GM06990 (cell line): ENCODE data around the gene TOR4A.

Experiments used
- DNase-seq: peaks from one replicate; pipeline ENCODE4 v3.0.0-alpha.2; 2011; ENCODE audit not compliant: insufficient read length; ENCODE audit errors: extremely low read depth
- H3K27me3 ChIP-seq: replicated peaks from 2 replicates; pipeline ENCODE4 v1.6.0; 2011; ENCODE audit warnings: low read length; ENCODE audit not compliant: control insufficient read depth, insufficient read depth
- H3K36me3 ChIP-seq: 2 replicates; pipeline ENCODE4 v1.5.1; 2011; ENCODE audit warnings: low read length; ENCODE audit not compliant: control insufficient read depth, insufficient read depth
- H3K4me3 ChIP-seq: replicated peaks from 2 replicates; pipeline ENCODE4 v1.5.1; 2011; ENCODE audit warnings: low read depth, mild to moderate bottlenecking, control low read depth, low read length
- CTCF ChIP-seq: IDR thresholded peaks from 2 replicates; pipeline ENCODE4 v1.5.1; 2011; ENCODE audit warnings: low read length, control low read depth, mild to moderate bottlenecking, inconsistent platforms; ENCODE audit not compliant: insufficient read depth, poor library complexity, severe bottlenecking

TOR4A gene

GRCh38 chr9:137313956-137314560 is 36.5 kb downstream of the TOR4A start:
- H3K27me3 ChIP-seq = no peaks in the 10 kb centered on the region
- no peak for TF ChIP-seq CTCF
- H3K36me3 ChIP-seq = no peaks in the 10 kb centered on the region
- no peak for DNase-seq
- H3K4me3 ChIP-seq = no peak overlapping the region

GRCh38 chr9:137314561-137315560 is 37.3 kb downstream of the TOR4A start:
- peak; percentile 15 for DNase-seq

GRCh38 chr9:137315581-137316011 is 38.1 kb downstream of the TOR4A start:
- no peak overlapping the region; the same call in 1 of the 2 replicates for H3K4me3 ChIP-seq
- no peak for DNase-seq
- TF ChIP-seq CTCF = no peak
- H3K36me3 ChIP-seq = no peaks in the 10 kb centered on the region
- no peaks in the 10 kb centered on the region for H3K27me3 ChIP-seq

More at GRCh38 chr9:137314561-137315560, 37.3 kb downstream of the TOR4A start:
- H3K27me3 ChIP-seq = no peaks in the 10 kb centered on the region
- no peak overlapping the region for H3K4me3 ChIP-seq
- no peaks in the 10 kb centered on the region for H3K36me3 ChIP-seq
- no peak for TF ChIP-seq CTCF

- peak overlapping the region; percentile 33 for H3K4me3 ChIP-seq
- no peaks in the 10 kb centered on the region for H3K27me3 ChIP-seq
- peak; percentile 55 for DNase-seq
- no peaks in the 10 kb centered on the region for H3K36me3 ChIP-seq
- TF ChIP-seq CTCF = no peak
Observed at GRCh38 chr9:137316012-137316981, 38.8 kb downstream of the TOR4A start.

- no peaks in the 10 kb centered on the region for H3K27me3 ChIP-seq
Observed at GRCh38 chr9:137317021-137317717, 39.6 kb downstream of the TOR4A start.

More at GRCh38 chr9:137317021-137317717, 39.6 kb downstream of the TOR4A start:
- Histone ChIP-seq H3K4me3 (no peak overlapping the region), H3K36me3 (no peaks in the 10 kb centered on the region)
- peak; percentile 14 for DNase-seq
- no peak for TF ChIP-seq CTCF
